HepG2 (cell line): Measurements from ENCODE around the gene KIFC1. TPM values are rescaled to one million over a fixed set of nuclear protein-coding genes. Genes with fewer than 3 reads are reported as not detected.

Experiments used
- FOXO4 ChIP-seq: sonication (generic); formaldehyde crosslinking; conservative IDR thresholded peaks from 2 replicates; pipeline ENCODE4 v1.8.1; 2023; ENCODE audit warnings: missing genetic modification reagents
- KDM2A ChIP-seq: sonication (generic); formaldehyde crosslinking; IDR thresholded peaks from 2 replicates; pipeline ENCODE4 v1.4.0; 2020; ENCODE audit warnings: low read depth, missing genetic modification reagents, borderline replicate concordance
- MAZ ChIP-seq, 2 experiments: sonication (generic) in 1 of 2; formaldehyde crosslinking in 1 of 2; IDR thresholded peaks; 2 replicates each; pipeline versions ENCODE4 v1.5.0 to v1.6.1; 2012 to 2020; ENCODE audit warnings: low read depth in 2 of 2, mild to moderate bottlenecking in 2 of 2, borderline replicate concordance in 1 of 2, improper control_type of control experiment in 1 of 2, low read length in 1 of 2, missing genetic modification reagents in 1 of 2, moderate library complexity in 1 of 2
- RFX1 ChIP-seq: fragments of 450-650 bp; IDR thresholded peaks from 2 replicates; pipeline ENCODE4 v1.6.1; 2017
- ZNF407 ChIP-seq: sonication (generic); formaldehyde crosslinking; IDR thresholded peaks from one replicate; pipeline ENCODE4 v1.5.1; 2020; ENCODE audit warnings: mild to moderate bottlenecking, missing genetic modification reagents; ENCODE audit errors: not compliant biosample characterization
- ZNF652 ChIP-seq: IDR thresholded peaks from 2 replicates; pipeline ENCODE4 v1.6.1; 2016; ENCODE audit warnings: low read depth, borderline replicate concordance
- polyA plus RNA-seq, 8 experiments: library from polyadenylated mRNA; depleted of rRNA in 3 of 8; stranded (reverse) in 7 of 8; unstranded in 1 of 8; fragments of >200 nt; fragmentation: Illumina TruSeq in 4 of 8; extraction: Trizol in 4 of 8; gene quantifications; 2 replicates each; pipeline versions ENCODE4 v1.2.1 to v1.2.3, GENCODE V29; 2011 to 2016; ENCODE audit warnings: low read depth in 4 of 8, missing spikeins in 1 of 8, mixed read lengths in 1 of 8; ENCODE audit not compliant: insufficient read depth in 1 of 8
- total RNA-seq, 5 experiments: library from RNA; depleted of rRNA; stranded (reverse); fragments of >200 nt; fragmentation: Illumina TruSeq; extraction: Trizol; gene quantifications; 2 replicates each; pipeline ENCODE4 v1.2.3, GENCODE V29; 2016; ENCODE audit warnings: low read depth in 1 of 5

Gene KIFC1
- total and polyA plus RNA-seq, 2 of the 13 experiments (the other 11 are each of a cell fraction or from before 2014, with no cell fraction given) = 25.0 to 45.5 TPM

DNA sequence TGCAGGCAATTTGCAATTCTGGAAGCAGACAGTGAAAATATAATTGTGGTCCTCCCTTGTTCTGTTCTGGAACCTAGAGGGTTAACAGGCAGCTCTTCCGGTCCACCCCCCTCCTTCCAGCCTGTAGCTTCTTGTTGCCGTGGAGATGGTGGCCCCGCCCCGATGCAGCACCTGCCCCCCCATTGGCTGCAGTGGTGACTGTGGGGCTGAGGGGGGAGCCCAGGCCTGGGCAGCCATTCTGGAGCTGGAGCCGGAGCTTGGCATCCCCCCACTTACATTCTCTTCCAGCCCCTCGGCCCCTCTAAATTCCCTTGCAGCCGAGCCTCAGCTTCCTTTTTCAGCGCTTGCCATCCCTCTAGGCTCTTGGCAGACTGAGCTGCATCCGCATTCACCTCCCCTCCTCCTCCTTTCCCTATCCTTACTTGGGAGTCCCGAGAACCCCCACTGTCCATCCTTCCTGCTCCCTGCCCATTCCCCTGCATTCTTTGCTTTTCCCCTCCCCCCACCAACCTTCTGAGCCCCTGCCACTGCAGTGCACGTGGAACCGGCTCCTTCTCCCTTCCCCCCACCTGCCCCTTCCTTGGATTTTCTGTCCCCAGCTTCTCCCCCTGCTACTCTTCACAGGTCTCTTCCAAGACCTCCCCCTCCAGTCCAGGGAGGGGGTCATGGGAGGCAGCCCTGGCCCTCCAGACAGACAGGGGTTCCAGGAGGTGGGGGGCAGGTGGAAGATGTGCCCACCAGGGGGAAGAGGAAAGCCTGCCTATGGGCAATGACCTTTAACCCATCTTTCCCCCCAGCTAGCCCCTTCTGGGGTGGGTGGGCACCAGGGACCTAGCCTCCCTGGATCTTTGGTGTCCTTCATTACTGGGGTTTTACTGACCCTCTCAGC, 39.6 kb downstream of the KIFC1 start (continued):
- TF ChIP-seq ZNF407 (CRISPR knock-in tag) (no peak), FOXO4 (no peak), MAZ (IDR thresholded peaks at IDR 0.05; ENCODE audit: borderline replicate concordance, low read depth, low read length) (0 out of 2 replicates have a peak, but pooled peaks have one; percentile 56), MAZ (CRISPR knock-in tag; IDR thresholded peaks at IDR 0.05; ENCODE audit: low read depth) (0 out of 2 replicates have a peak, but pooled peaks have one; percentile 28), RFX1 (peak; percentile 54; the same call in 1 of the 2 replicates), ZNF652 (CRISPR knock-in tag) (peak; percentile 97), KDM2A (CRISPR knock-in tag) (peak; percentile 40; the same call in 1 of the 2 replicates)
